ENCODE measurements around the gene OTOA. TPM values are rescaled to one million over a fixed set of nuclear protein-coding genes. Genes with fewer than 3 reads are reported as not detected.
A peak's percentile ranks its signal among the peaks of the same experiment; 100 is the strongest.
"Not testable (repeated sequence)": the region's sequence is repeated elsewhere in the genome, so short reads cannot be mapped to it uniquely, and the experiment has no call there.

The OTOA gene
- total RNA-seq, 1 experiment from 2014 or later, result not detected

DNA sequence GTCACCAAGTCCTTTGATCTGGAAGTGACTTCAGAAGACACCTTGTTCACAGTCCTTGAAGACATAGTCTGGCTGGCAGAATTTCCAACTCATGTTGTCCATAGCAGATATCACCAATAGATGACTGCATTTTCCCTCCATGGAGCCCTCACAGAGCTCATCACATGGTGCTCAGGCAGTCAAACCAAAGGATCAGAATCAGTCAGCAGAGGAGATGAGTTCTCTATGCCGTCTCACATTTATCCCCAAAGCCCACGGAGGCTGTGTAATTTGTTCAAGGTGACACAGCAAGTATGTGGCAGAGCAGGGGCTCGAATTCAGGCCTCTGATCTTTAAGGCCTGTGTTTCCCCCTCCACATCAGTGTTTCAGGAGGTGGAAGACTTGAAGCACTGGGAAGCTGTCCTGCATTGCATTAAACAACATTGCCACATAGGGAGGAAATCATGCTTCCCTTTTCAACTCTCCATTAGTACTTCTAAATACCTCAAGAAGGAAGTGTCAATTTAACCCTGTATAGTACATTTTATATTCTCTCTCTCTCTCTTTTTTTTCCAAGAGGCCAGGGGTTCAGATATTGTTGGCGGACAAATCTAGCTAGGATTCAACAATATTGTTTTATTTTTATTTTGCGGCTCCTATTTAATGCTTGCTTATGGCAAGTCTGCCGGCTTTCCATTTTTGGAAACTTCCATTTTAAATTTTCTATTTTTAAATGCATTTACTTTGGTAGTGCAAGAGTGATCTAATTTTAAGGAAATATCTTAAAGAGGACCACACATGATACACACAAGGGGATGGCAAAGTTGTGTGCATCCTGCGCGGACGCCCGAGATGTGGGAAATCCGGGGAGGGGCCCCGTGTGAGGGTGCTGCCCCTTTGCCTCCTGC lies 92.7 kb downstream of the OTOA start:
- H3K4me2 ChIP-seq; H3K27me3 ChIP-seq (ENCODE audit: insufficient read depth, low read depth); H3K36me3 ChIP-seq (ENCODE audit: low read depth); H3K79me2 ChIP-seq (ENCODE audit: low read depth); DNase-seq; H3K4me3 ChIP-seq; H3K4me1 ChIP-seq (replicated peaks; ENCODE audit: insufficient read depth); intact Hi-C loops (cut with micrococcal nuclease; ENCODE audit: unreplicated experiment); BruUV-seq (replicated peaks); H4K20me1 ChIP-seq (ENCODE audit: insufficient read depth); H3K27ac ChIP-seq; H3K9me3 ChIP-seq (ENCODE audit: insufficient read depth, low read depth); H3K9me2 ChIP-seq (ENCODE audit: insufficient read depth); CTCF ChIA-PET; POLR2A ChIA-PET (ENCODE audit: unreplicated experiment); H2AFZ ChIP-seq; H3F3A ChIP-seq (ENCODE audit: insufficient read depth, low read depth): not testable (repeated sequence)

DNA sequence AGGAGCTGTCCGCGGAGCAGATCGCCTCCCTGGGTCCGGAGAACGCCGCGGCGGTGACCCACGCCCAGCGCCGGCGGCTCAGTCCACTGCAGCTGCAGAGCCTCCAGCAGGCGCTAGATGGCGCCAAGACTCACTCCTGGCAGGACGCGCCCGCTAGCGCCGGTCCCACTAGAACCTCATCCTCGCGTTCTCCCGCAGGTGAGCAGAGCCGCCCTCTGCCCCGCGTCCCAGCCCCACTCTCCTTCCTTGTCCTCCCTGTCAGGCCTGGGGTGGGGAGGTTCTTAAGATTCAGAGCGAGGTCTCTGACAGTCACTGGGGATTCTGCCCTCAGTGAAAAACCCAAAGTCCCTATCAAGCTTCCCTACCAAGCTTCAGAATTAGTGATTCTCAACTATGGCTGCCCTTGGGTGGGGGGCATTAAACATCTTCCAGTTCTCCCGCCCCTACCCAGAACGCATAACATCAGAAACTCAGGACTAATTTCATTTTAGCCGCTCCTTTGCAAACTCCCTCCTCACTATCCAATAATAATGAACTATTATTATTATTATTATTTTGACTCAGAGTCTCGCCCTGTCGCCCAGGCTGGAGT lies 93.4 kb downstream of the OTOA start:
- H3K79me2 ChIP-seq (ENCODE audit: low read depth); H3K27ac ChIP-seq; H3K4me3 ChIP-seq; POLR2A ChIA-PET (ENCODE audit: unreplicated experiment); CTCF ChIA-PET; H3K36me3 ChIP-seq (ENCODE audit: low read depth); H3K27me3 ChIP-seq (ENCODE audit: insufficient read depth, low read depth); intact Hi-C loops (cut with micrococcal nuclease; ENCODE audit: unreplicated experiment); H3K4me1 ChIP-seq (replicated peaks; ENCODE audit: insufficient read depth); H3K9me3 ChIP-seq (ENCODE audit: insufficient read depth, low read depth); BruUV-seq (replicated peaks); H3K4me2 ChIP-seq; H3K9me2 ChIP-seq (ENCODE audit: insufficient read depth); H2AFZ ChIP-seq; H4K20me1 ChIP-seq (ENCODE audit: insufficient read depth); H3F3A ChIP-seq (ENCODE audit: insufficient read depth, low read depth); DNase-seq: not testable (repeated sequence)

GRCh38 chr16:21768280-21768679 lies 104.5 kb downstream of the OTOA start:
- BruUV-seq (replicated peaks); H3K36me3 ChIP-seq (ENCODE audit: low read depth); H3K9me3 ChIP-seq (ENCODE audit: insufficient read depth, low read depth); H3K9me2 ChIP-seq (ENCODE audit: insufficient read depth); POLR2A ChIA-PET (ENCODE audit: unreplicated experiment); H4K20me1 ChIP-seq (ENCODE audit: insufficient read depth); CTCF ChIA-PET; DNase-seq; intact Hi-C loops (cut with micrococcal nuclease; ENCODE audit: unreplicated experiment); H3K27me3 ChIP-seq (ENCODE audit: insufficient read depth, low read depth); H3K4me3 ChIP-seq; H2AFZ ChIP-seq: not testable (repeated sequence)
- H3K79me2 ChIP-seq (ENCODE audit: low read depth), result peaks cover 20% of the 10 kb centered on the region
- H3F3A ChIP-seq (ENCODE audit: insufficient read depth, low read depth), result peaks cover 14% of the 10 kb centered on the region; the same call in 1 of the 2 replicates
- peaks cover 17% of the 10 kb centered on the region for H3K4me1 ChIP-seq (replicated peaks; ENCODE audit: insufficient read depth)
- H3K4me2 ChIP-seq, result peak overlapping the region; percentile 42; the same call in 1 of the 2 replicates
- peak overlapping the region; percentile 71 for H3K27ac ChIP-seq

DNA sequence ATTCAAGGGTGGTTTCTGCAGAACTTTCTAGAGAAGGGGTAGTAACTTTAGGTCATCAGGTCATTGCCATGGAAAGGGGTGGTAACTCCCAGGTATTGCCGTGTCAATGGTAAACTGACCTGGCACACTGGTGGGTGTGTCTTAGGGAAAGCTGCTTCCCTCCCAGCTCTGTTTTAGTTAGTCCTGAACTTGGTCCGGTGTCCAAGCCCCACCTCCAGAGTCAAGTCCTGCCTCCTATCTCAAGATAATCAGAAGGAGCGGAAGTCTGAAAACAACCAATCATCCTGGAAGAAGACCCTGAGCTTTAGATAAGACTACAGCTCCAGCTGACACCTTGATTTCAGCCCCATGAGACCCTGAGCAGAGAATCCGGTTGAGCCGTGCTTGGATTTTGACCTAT lies 105.0 kb downstream of the OTOA start:
- H3K79me2 ChIP-seq (ENCODE audit: low read depth), result peaks cover 24% of the 10 kb centered on the region
- peak overlapping the region; percentile 40; the same call in 1 of the 2 replicates for H3K4me3 ChIP-seq
- H3K27ac ChIP-seq, result peak overlapping the region; percentile 87
- H3K27me3 ChIP-seq (ENCODE audit: insufficient read depth, low read depth); H4K20me1 ChIP-seq (ENCODE audit: insufficient read depth); H2AFZ ChIP-seq; POLR2A ChIA-PET (ENCODE audit: unreplicated experiment); intact Hi-C loops (cut with micrococcal nuclease; ENCODE audit: unreplicated experiment); H3K9me3 ChIP-seq (ENCODE audit: insufficient read depth, low read depth); H3K9me2 ChIP-seq (ENCODE audit: insufficient read depth); CTCF ChIA-PET; DNase-seq; H3K36me3 ChIP-seq (ENCODE audit: low read depth): not testable (repeated sequence)
- H3K4me1 ChIP-seq (replicated peaks; ENCODE audit: insufficient read depth), result peaks cover 18% of the 10 kb centered on the region
- H3K4me2 ChIP-seq, result peak overlapping the region; percentile 54; the same call in 1 of the 2 replicates
- H3F3A ChIP-seq (ENCODE audit: insufficient read depth, low read depth), result peaks cover 14% of the 10 kb centered on the region; the same call in 1 of the 2 replicates
- TSS peak; percentile 81 for BruUV-seq (replicated peaks)

DNA sequence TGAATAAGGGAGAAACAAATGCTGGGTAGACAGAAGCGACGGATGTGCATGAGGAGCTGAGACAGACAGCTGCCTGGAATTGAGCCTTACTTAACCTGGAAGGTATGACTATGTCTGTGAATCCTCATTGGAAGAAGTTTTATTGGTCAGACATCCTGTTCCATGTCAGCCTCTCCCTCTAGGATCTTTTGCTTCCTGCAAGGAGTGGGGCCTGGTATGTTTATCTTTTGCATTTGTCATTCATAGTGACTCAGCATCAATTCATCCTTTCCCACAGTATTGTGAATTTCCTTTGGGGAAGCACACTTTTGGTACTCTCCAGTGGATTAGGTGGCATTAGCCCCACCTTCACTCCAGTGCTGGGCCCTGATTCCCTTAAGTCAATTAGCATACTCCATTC lies 105.5 kb downstream of the OTOA start:
- intact Hi-C loops (cut with micrococcal nuclease; ENCODE audit: unreplicated experiment); H3K9me3 ChIP-seq (ENCODE audit: insufficient read depth, low read depth); H3K27me3 ChIP-seq (ENCODE audit: insufficient read depth, low read depth); POLR2A ChIA-PET (ENCODE audit: unreplicated experiment); CTCF ChIA-PET; H3K9me2 ChIP-seq (ENCODE audit: insufficient read depth); H4K20me1 ChIP-seq (ENCODE audit: insufficient read depth); H2AFZ ChIP-seq; H3K36me3 ChIP-seq (ENCODE audit: low read depth): not testable (repeated sequence)
- TSS peak; percentile 15 for BruUV-seq (replicated peaks)
- Histone ChIP-seq H3K4me3 (peak overlapping the region; percentile 40; the same call in 1 of the 2 replicates), H3K4me2 (peak overlapping the region; percentile 54; the same call in 1 of the 2 replicates), H3K4me1 (replicated peaks; ENCODE audit: insufficient read depth) (peaks cover 18% of the 10 kb centered on the region), H3F3A (ENCODE audit: insufficient read depth, low read depth) (peaks cover 14% of the 10 kb centered on the region; the same call in 1 of the 2 replicates), H3K27ac (peak overlapping the region; percentile 87), H3K79me2 (ENCODE audit: low read depth) (peaks cover 24% of the 10 kb centered on the region)
- peak; percentile 62 to 94 for DNase-seq

- CTCF ChIA-PET; intact Hi-C loops (cut with micrococcal nuclease; ENCODE audit: unreplicated experiment): not testable (repeated sequence)
Measured at GRCh38 chr16:21770584-21770983, 106.8 kb downstream of the OTOA start.

DNA sequence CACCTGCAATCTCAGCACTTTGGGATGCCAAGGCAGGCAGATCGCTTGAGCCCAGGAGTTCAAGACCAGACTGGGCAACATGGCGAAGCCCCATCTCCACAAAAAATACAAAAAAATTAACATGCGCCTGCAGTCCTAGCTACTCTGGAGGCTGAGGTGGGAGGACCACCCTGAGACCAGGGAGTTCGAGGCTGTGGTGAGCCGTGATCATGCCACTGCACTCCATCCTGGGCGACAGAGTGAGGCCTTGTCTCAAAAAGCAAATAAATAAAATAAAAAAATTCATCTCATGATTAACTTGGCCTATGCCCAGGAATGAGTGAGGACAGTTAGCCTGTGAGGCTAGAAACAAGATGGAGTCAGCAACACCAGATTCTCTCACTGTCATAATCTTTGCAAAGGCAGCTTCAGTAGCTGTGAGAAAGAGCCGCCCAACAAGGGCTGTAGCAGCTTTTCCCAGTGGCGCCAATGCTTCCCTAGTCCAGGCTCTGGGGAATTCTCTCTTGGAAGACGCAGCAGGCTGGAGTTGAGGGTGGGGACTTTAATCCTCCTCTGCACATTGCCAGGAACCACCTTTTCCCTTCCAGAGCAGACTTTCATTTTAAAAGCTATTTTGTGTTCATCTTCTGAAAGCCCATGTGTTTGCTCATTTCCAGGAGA lies 108.9 kb downstream of the OTOA start:
- H3K9me2 ChIP-seq (ENCODE audit: insufficient read depth); H3K27me3 ChIP-seq (ENCODE audit: insufficient read depth, low read depth); POLR2A ChIA-PET (ENCODE audit: unreplicated experiment); H4K20me1 ChIP-seq (ENCODE audit: insufficient read depth); H3F3A ChIP-seq (ENCODE audit: insufficient read depth, low read depth); H2AFZ ChIP-seq; intact Hi-C loops (cut with micrococcal nuclease; ENCODE audit: unreplicated experiment); BruUV-seq (replicated peaks); H3K9me3 ChIP-seq (ENCODE audit: insufficient read depth, low read depth); CTCF ChIA-PET; DNase-seq; H3K36me3 ChIP-seq (ENCODE audit: low read depth); H3K27ac ChIP-seq: not testable (repeated sequence)
- Histone ChIP-seq H3K79me2 (ENCODE audit: low read depth) (peaks cover 33% of the 10 kb centered on the region), H3K4me2 (peak overlapping the region; percentile 82), H3K4me3 (peak overlapping the region; percentile 18; the same call in 1 of the 2 replicates), H3K4me1 (replicated peaks; ENCODE audit: insufficient read depth) (peaks cover 18% of the 10 kb centered on the region)

More at GRCh38 chr16:21770584-21770983, 106.8 kb downstream of the OTOA start:
- H2AFZ ChIP-seq; H4K20me1 ChIP-seq (ENCODE audit: insufficient read depth); POLR2A ChIA-PET (ENCODE audit: unreplicated experiment); BruUV-seq (replicated peaks); H3K27me3 ChIP-seq (ENCODE audit: insufficient read depth, low read depth); H3K36me3 ChIP-seq (ENCODE audit: low read depth); H3K9me2 ChIP-seq (ENCODE audit: insufficient read depth); H3K4me3 ChIP-seq; H3K9me3 ChIP-seq (ENCODE audit: insufficient read depth, low read depth): not testable (repeated sequence)
- Histone ChIP-seq H3F3A (ENCODE audit: insufficient read depth, low read depth) (peaks cover 14% of the 10 kb centered on the region; the same call in 1 of the 2 replicates), H3K4me1 (replicated peaks; ENCODE audit: insufficient read depth) (peaks cover 18% of the 10 kb centered on the region), H3K4me2 (peak overlapping the region; percentile 46; the same call in 1 of the 2 replicates), H3K79me2 (ENCODE audit: low read depth) (peaks cover 33% of the 10 kb centered on the region), H3K27ac (0 out of 2 replicates have a peak overlapping the region, but pooled peaks have one; percentile 43)
- peak in 1 of 2 experiments; percentile 50 for DNase-seq

Measured in PC-9 (cell line).